K562 (cell line): ENCODE measurements around the gene DPH7. TPM values are rescaled to one million over a fixed set of nuclear protein-coding genes. Genes with fewer than 3 reads are reported as not detected.

Source experiments
- ATAC-seq: fragments of 200-7000 bp; cut with Tn5 transposase; 3 replicates; pipeline ENCODE4 v1.9.1; 2020; ENCODE audit warnings: moderate library complexity
- BruUV-seq: library from RNA; stranded (reverse); fragments of 400-500 nt; replicated peaks from 2 replicates; lab custom pipeline; 2021; lab: Mats Ljungman, UMichigan
- CTCF ChIA-PET: fragments of 300-600 bp; formaldehyde crosslinking; extraction: SDS; loops from one replicate; lab custom pipeline; 2021; ENCODE audit warnings: low intra/inter-chr PET ratio; lab: Yijun Ruan, JAX
- POLR2A ChIA-PET: fragments of 300-600, 350-650 bp; sonication (Branson Sonifier 250); formaldehyde crosslinking; extraction: SDS; loops from one replicate; lab custom pipeline; 2021; ENCODE audit warnings: antibody characterized with exemption, inconsistent platforms; lab: Yijun Ruan, JAX
- DNase-seq, 4 experiments: peaks; one replicate each; pipeline versions ENCODE4 v3.0.0 to v3.0.0-alpha.2; 2011 to 2018; ENCODE audit warnings: low spot score in 3 of 4, mixed read lengths in 3 of 4; ENCODE audit errors: extremely low read depth in 1 of 4
- FAIRE-seq: peaks from 2 replicates; lab custom pipeline; 2011; peaks lifted over from hg19 to GRCh38; lab: Jason Lieb, UNC
- H2AFZ ChIP-seq: 2 replicates; pipeline ENCODE4 v1.6.0; 2011; ENCODE audit warnings: low read depth, low read length, control low read depth, inconsistent platforms
- H3K27ac ChIP-seq: fragments of 200-600 bp; 3 replicates; pipeline ENCODE4 v1.8.0; 2011; ENCODE audit warnings: low read depth, mild to moderate bottlenecking, control low read depth, inconsistent platforms, low read length, moderate library complexity, mixed read lengths; ENCODE audit errors: extremely low read depth
- H3K27me3 ChIP-seq, 2 experiments: fragments of 300-600 bp in 1 of 2; 2 replicates in 1 of 2; 3 replicates in 1 of 2; pipeline versions ENCODE4 v1.6.0 to v1.8.0; 2011; ENCODE audit warnings: inconsistent platforms in 2 of 2, low read length in 2 of 2, mild to moderate bottlenecking in 1 of 2, mixed read lengths in 1 of 2, moderate library complexity in 1 of 2; ENCODE audit not compliant: control insufficient read depth in 2 of 2, insufficient read depth in 2 of 2
- H3K36me3 ChIP-seq: fragments of 300-600 bp; 3 replicates; pipeline ENCODE4 v1.8.0; 2011; ENCODE audit warnings: mild to moderate bottlenecking, low read length, inconsistent platforms; ENCODE audit not compliant: control insufficient read depth, insufficient read depth
- H3K4me1 ChIP-seq, 2 experiments: fragments of 200-600 bp in 1 of 2; replicated peaks in 1 of 2; 2 replicates in 1 of 2; 3 replicates in 1 of 2; pipeline versions ENCODE4 v1.5.1 to v1.8.0; 2011; ENCODE audit warnings: inconsistent platforms in 2 of 2, low read length in 2 of 2, mild to moderate bottlenecking in 1 of 2, mixed read lengths in 1 of 2, moderate library complexity in 1 of 2; ENCODE audit not compliant: control insufficient read depth in 2 of 2, insufficient read depth in 2 of 2
- H3K4me2 ChIP-seq: 2 replicates; pipeline ENCODE4 v1.6.1; 2011; ENCODE audit warnings: low read length, control low read depth, inconsistent platforms, mixed read lengths; ENCODE audit not compliant: insufficient read depth
- H3K4me3 ChIP-seq: fragments of 200-600 bp; sonication (generic), shearing (Covaris generic); 2 replicates; pipeline ENCODE4 v1.5.1; 2016; ENCODE audit warnings: control low read depth, inconsistent platforms
- H3K79me2 ChIP-seq: fragments of 200-600 bp; 3 replicates; pipeline ENCODE4 v1.8.0; 2011; ENCODE audit warnings: low read length, inconsistent platforms; ENCODE audit not compliant: control insufficient read depth, insufficient read depth
- H3K9ac ChIP-seq, 2 experiments: 2 replicates each; pipeline versions ENCODE4 v1.6.0 to v1.6.1; 2011; ENCODE audit warnings: low read depth in 2 of 2, low read length in 2 of 2, control low read depth in 1 of 2, inconsistent platforms in 1 of 2, mild to moderate bottlenecking in 1 of 2, mixed read lengths in 1 of 2; ENCODE audit not compliant: insufficient read depth in 1 of 2
- H3K9me1 ChIP-seq: one replicate; pipeline ENCODE4 v1.6.0; 2011; ENCODE audit warnings: inconsistent platforms, mild to moderate bottlenecking, low read length, moderate library complexity; ENCODE audit not compliant: control insufficient read depth, insufficient read depth
- H3K9me3 ChIP-seq: replicated peaks from 2 replicates; pipeline ENCODE4 v1.5.1; 2011; ENCODE audit warnings: low read depth, low read length, inconsistent platforms; ENCODE audit not compliant: control insufficient read depth, insufficient read depth
- H4K20me1 ChIP-seq: replicated peaks from 2 replicates; pipeline ENCODE4 v1.6.1; 2011; ENCODE audit warnings: low read length, inconsistent platforms, mixed read lengths; ENCODE audit not compliant: control insufficient read depth, insufficient read depth
- GABPA ChIP-seq: fragments of 200-800 bp; sonication (Bioruptor generic); conservative IDR thresholded peaks from 2 replicates; pipeline ENCODE4 v1.6.1; 2016; ENCODE audit warnings: low read depth, missing genetic modification characterization, missing compliant biosample characterization
- TEAD4 ChIP-seq, 2 experiments: sonication (generic) in 1 of 2; formaldehyde crosslinking in 1 of 2; IDR thresholded peaks; 2 replicates each; pipeline versions ENCODE4 v1.6.1 to v1.8.0; 2012 to 2022; ENCODE audit warnings: borderline replicate concordance in 1 of 2, inconsistent platforms in 1 of 2, low read length in 1 of 2, mild to moderate bottlenecking in 1 of 2, missing genetic modification reagents in 1 of 2
- ZNF143 ChIP-seq: sonication (generic); formaldehyde crosslinking; IDR thresholded peaks from 2 replicates; pipeline ENCODE4 v1.9.0; 2022; ENCODE audit warnings: mild to moderate bottlenecking, missing genetic modification reagents
- ZNF589 ChIP-seq: fragments of 200-800 bp; sonication (Bioruptor generic); IDR thresholded peaks from 2 replicates; pipeline ENCODE4 v1.6.1; 2016; ENCODE audit warnings: low read depth, missing genetic modification characterization, missing compliant biosample characterization
- WGBS: fragments of 100-300 bp; shearing (Covaris generic); methylation state at CpG from one replicate; pipeline ENCODE4 v1.1.6; 2016; ENCODE audit warnings: low coverage, mixed read lengths; ENCODE audit not compliant: insufficient coverage; ENCODE audit errors: missing lambda C conversion rate; 5-methylcytosine and 5-hydroxymethylcytosine counted together
- in situ Hi-C: fragments of 300-500 bp; cut with MboI; formaldehyde crosslinking; loops from 4 replicates; pipeline ENCODE4 v1.15.0; 2018; ENCODE audit warnings: inconsistent platforms, mixed read lengths
- intact Hi-C: fragments of 100-400 bp; cut with micrococcal nuclease; formaldehyde crosslinking; loops from 2 replicates; pipeline ENCODE4 v1.14.2; 2022
- polyA plus RNA-seq, 8 experiments: library from polyadenylated mRNA; depleted of rRNA in 4 of 8; stranded (reverse) in 5 of 8; unstranded in 3 of 8; fragments of >200 nt; fragmentation: Nextera tagmentation in 2 of 8; fragmentation: Illumina TruSeq in 1 of 8; extraction: Ambion mirVana in 2 of 8; extraction: Trizol in 1 of 8; gene quantifications; 2 replicates each; pipeline versions ENCODE4 v1.2.1 to v1.2.3, GENCODE V29; 2011 to 2014; ENCODE audit warnings: inconsistent platforms in 1 of 8, missing spikeins in 1 of 8
- total RNA-seq, 7 experiments: library from RNA; depleted of rRNA in 6 of 7; stranded (reverse); fragments of >200 nt in 6 of 7; fragmentation: Illumina TruSeq in 2 of 7; extraction: Trizol in 2 of 7; gene quantifications; 2 replicates each; pipeline versions ENCODE4 v1.2.1 to v1.2.3, GENCODE V29; 2011 to 2021; ENCODE audit warnings: low replicate concordance in 1 of 7
- TF ChIP-seq, protein P1 (sequence below): sonication (generic); formaldehyde crosslinking; IDR thresholded peaks from 2 replicates; pipeline ENCODE4 v1.8.0; 2022; ENCODE audit warnings: mild to moderate bottlenecking, missing genetic modification reagents
- TF ChIP-seq, protein P2 (sequence below): fragments of 450-650 bp; IDR thresholded peaks from 2 replicates; pipeline ENCODE4 v1.6.1; 2018; ENCODE audit not compliant: partially characterized antibody
- TF ChIP-seq, protein P3 (sequence below), 2 experiments: fragments of 450-650 bp in 1 of 2; sonication (generic) in 1 of 2; formaldehyde crosslinking in 1 of 2; IDR thresholded peaks in 1 of 2; conservative IDR thresholded peaks in 1 of 2; 2 replicates each; pipeline versions ENCODE4 v1.6.1 to v1.8.1; 2016 to 2023; ENCODE audit warnings: mild to moderate bottlenecking in 2 of 2, moderate library complexity in 2 of 2, inconsistent platforms in 1 of 2, missing genetic modification reagents in 1 of 2

The DPH7 gene
- total and polyA plus RNA-seq, 9 of the 15 experiments (the other 6 are each of a cell fraction or from before 2014, with no cell fraction given) = 13.9 to 68.6 (median 41.3) TPM

DNA sequence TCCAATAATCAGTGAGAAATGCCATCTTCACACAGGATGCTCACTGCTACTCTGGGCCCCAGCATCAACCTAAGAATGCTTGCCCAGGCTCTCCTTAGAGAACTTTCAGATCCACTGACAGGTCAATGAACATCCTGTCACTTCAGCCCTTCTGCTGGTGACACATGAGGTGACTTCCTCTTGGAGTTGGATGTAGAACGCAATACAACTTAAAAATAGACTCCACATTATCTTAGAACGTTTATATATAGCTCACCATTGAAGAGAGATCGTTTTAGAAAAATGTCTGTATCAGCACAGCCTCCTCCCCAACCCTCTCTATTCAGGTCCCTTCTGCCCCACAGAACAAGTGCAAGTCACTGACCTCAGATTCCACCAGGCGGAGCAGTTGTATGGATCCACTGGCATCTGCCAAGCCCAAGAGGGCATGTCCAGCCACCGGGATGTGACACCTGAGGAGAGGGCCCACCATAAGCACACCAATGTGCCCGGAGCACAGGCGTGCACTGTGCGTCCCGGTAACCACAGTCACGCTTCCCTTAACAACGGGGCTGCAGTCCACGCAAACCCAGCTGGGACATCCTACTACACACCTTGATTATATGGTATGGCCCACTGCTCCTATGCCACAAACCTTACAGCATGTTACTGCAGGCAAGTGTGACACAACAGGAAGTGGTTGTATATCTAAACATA lies 2.9 kb downstream of the DPH7 start:
- Histone ChIP-seq H3K27me3 (no peaks in the 10 kb centered on the region), H3K4me2 (peak overlapping the region; percentile 64), H3K4me1 (peaks cover 27 to 45% of the 10 kb centered on the region in 2 experiments), H3K4me3 (no peak overlapping the region), H3K79me2 (peaks cover 48% of the 10 kb centered on the region), H3K27ac (peak overlapping the region; percentile 53; the same call in 2 of the 3 replicates), H3K9me1 (peaks cover 7% of the 10 kb centered on the region), H2AFZ (no peak overlapping the region), H3K9me3 (no peaks in the 10 kb centered on the region), H3K9ac (peak overlapping the region; percentile 35 to 88; a peak in 3 of 4 replicates), H3K36me3 (peaks cover 60% of the 10 kb centered on the region), H4K20me1 (no peaks in the 10 kb centered on the region; the same call in 1 of the 2 replicates)
- ChIA-PET CTCF (no interaction called here), POLR2A (interaction anchor here (0.6 kb wide), 1 partner anchor 333 kb away, joined by 4 read pairs; no protein-coding TSS in a partner anchor)
- FAIRE-seq (peak; percentile 59), DNase-seq (no peak), ATAC-seq (no peak)
- intact Hi-C loops (no loop called here), in situ Hi-C loops (no loop called here)
- 54% methylated on average over 7 of the region's 12 CpGs for WGBS
- BruUV-seq = no TSS peak
- TF ChIP-seq ZNF589 (CRISPR knock-in tag) (peak; percentile 5; the same call in 1 of the 2 replicates), ZNF143 (CRISPR knock-in tag) (peak; percentile 58; the same call in 1 of the 2 replicates), TEAD4 (IDR thresholded peaks at IDR 0.05; ENCODE audit: low read length) (no peak), TEAD4 (CRISPR knock-in tag; IDR thresholded peaks at IDR 0.05; ENCODE audit: borderline replicate concordance) (no peak), GABPA (tag) (0 out of 2 replicates have a peak, but pooled peaks have one; percentile 41)
- TF ChIP-seq, protein P1, sequence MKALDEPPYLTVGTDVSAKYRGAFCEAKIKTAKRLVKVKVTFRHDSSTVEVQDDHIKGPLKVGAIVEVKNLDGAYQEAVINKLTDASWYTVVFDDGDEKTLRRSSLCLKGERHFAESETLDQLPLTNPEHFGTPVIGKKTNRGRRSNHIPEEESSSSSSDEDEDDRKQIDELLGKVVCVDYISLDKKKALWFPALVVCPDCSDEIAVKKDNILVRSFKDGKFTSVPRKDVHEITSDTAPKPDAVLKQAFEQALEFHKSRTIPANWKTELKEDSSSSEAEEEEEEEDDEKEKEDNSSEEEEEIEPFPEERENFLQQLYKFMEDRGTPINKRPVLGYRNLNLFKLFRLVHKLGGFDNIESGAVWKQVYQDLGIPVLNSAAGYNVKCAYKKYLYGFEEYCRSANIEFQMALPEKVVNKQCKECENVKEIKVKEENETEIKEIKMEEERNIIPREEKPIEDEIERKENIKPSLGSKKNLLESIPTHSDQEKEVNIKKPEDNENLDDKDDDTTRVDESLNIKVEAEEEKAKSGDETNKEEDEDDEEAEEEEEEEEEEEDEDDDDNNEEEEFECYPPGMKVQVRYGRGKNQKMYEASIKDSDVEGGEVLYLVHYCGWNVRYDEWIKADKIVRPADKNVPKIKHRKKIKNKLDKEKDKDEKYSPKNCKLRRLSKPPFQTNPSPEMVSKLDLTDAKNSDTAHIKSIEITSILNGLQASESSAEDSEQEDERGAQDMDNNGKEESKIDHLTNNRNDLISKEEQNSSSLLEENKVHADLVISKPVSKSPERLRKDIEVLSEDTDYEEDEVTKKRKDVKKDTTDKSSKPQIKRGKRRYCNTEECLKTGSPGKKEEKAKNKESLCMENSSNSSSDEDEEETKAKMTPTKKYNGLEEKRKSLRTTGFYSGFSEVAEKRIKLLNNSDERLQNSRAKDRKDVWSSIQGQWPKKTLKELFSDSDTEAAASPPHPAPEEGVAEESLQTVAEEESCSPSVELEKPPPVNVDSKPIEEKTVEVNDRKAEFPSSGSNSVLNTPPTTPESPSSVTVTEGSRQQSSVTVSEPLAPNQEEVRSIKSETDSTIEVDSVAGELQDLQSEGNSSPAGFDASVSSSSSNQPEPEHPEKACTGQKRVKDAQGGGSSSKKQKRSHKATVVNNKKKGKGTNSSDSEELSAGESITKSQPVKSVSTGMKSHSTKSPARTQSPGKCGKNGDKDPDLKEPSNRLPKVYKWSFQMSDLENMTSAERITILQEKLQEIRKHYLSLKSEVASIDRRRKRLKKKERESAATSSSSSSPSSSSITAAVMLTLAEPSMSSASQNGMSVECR = peak; percentile 72; the same call in 1 of the 2 replicates
- TF ChIP-seq, protein P2, sequence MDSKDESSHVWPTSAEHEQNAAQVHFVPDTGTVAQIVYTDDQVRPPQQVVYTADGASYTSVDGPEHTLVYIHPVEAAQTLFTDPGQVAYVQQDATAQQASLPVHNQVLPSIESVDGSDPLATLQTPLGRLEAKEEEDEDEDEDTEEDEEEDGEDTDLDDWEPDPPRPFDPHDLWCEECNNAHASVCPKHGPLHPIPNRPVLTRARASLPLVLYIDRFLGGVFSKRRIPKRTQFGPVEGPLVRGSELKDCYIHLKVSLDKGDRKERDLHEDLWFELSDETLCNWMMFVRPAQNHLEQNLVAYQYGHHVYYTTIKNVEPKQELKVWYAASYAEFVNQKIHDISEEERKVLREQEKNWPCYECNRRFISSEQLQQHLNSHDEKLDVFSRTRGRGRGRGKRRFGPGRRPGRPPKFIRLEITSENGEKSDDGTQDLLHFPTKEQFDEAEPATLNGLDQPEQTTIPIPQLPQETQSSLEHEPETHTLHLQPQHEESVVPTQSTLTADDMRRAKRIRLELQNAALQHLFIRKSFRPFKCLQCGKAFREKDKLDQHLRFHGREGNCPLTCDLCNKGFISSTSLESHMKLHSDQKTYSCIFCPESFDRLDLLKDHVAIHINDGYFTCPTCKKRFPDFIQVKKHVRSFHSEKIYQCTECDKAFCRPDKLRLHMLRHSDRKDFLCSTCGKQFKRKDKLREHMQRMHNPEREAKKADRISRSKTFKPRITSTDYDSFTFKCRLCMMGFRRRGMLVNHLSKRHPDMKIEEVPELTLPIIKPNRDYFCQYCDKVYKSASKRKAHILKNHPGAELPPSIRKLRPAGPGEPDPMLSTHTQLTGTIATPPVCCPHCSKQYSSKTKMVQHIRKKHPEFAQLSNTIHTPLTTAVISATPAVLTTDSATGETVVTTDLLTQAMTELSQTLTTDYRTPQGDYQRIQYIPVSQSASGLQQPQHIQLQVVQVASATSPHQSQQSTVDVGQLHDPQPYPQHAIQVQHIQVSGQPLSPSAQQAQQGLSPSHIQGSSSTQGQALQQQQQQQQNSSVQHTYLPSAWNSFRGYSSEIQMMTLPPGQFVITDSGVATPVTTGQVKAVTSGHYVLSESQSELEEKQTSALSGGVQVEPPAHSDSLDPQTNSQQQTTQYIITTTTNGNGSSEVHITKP = peak; percentile 23
- TF ChIP-seq, protein P3, sequence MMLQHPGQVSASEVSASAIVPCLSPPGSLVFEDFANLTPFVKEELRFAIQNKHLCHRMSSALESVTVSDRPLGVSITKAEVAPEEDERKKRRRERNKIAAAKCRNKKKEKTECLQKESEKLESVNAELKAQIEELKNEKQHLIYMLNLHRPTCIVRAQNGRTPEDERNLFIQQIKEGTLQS (IDR thresholded peaks at IDR 0.05) = 0 out of 2 replicates have a peak, but pooled peaks have one; percentile 7
- TF ChIP-seq, protein P3 (CRISPR knock-in tag; conservative IDR thresholded peaks at IDR 0.05) = no peak
